GM23338 (cell line): ENCODE measurements around the gene ZNF516. TPM values are rescaled to one million over a fixed set of nuclear protein-coding genes. Genes with fewer than 3 reads are reported as not detected.

Experiments
- ATAC-seq: fragments of 200-7000 bp; cut with Tn5 transposase; 3 replicates; pipeline ENCODE4 v1.9.1; 2020
- DNase-seq: peaks from one replicate; pipeline ENCODE4 v3.0.0-alpha.2; 2015; ENCODE audit warnings: low spot score
- H2AFZ ChIP-seq: fragments of 200-600 bp; sonication (generic); 2 replicates; pipeline ENCODE4 v1.8.0; 2016; ENCODE audit warnings: antibody characterized with exemption, mild to moderate bottlenecking, moderate library complexity
- H3F3A ChIP-seq: fragments of 200-600 bp; sonication (generic); replicated peaks from 2 replicates; pipeline ENCODE4 v1.8.0; 2017; ENCODE audit warnings: antibody characterized with exemption, mixed run types, low read depth
- H3K27ac ChIP-seq: fragments of 200-600 bp; sonication (generic); 2 replicates; pipeline ENCODE4 v1.6.1; 2016; ENCODE audit warnings: low read depth
- H3K27me3 ChIP-seq: fragments of 200-600 bp; sonication (generic); 2 replicates; pipeline ENCODE4 v1.8.0; 2016; ENCODE audit warnings: mild to moderate bottlenecking, mixed run types, moderate library complexity; ENCODE audit not compliant: insufficient read depth
- H3K36me3 ChIP-seq: fragments of 200-600 bp; sonication (generic); 2 replicates; pipeline ENCODE4 v1.8.0; 2016; ENCODE audit warnings: mild to moderate bottlenecking; ENCODE audit not compliant: insufficient read depth
- H3K4me1 ChIP-seq: fragments of 200-600 bp; sonication (generic); 2 replicates; pipeline ENCODE4 v1.8.0; 2016; ENCODE audit warnings: mild to moderate bottlenecking, moderate library complexity; ENCODE audit not compliant: insufficient read depth
- H3K4me2 ChIP-seq: fragments of 200-600 bp; sonication (generic); 2 replicates; pipeline ENCODE4 v1.7.1; 2017; ENCODE audit warnings: mixed run types
- H3K4me3 ChIP-seq: fragments of 200-600 bp; sonication (generic); 2 replicates; pipeline ENCODE4 v1.6.1; 2016; ENCODE audit warnings: mixed run types
- H3K79me2 ChIP-seq: fragments of 200-600 bp; sonication (generic); replicated peaks from 2 replicates; pipeline ENCODE4 v1.8.0; 2017; ENCODE audit warnings: mild to moderate bottlenecking; ENCODE audit not compliant: insufficient read depth
- H3K9me2 ChIP-seq: fragments of 200-600 bp; sonication (generic); 2 replicates; pipeline ENCODE4 v1.8.0; 2017; ENCODE audit not compliant: insufficient read depth
- H4K20me1 ChIP-seq: fragments of 200-600 bp; sonication (generic); replicated peaks from 2 replicates; pipeline ENCODE4 v1.8.0; 2017; ENCODE audit warnings: mild to moderate bottlenecking; ENCODE audit not compliant: insufficient read depth
- H3K27ac Mint-ChIP-seq: 2 replicates; pipeline ENCODE4 v1.8.0; 2020; ENCODE audit warnings: inconsistent platforms, mild to moderate bottlenecking, moderate library complexity, mixed read lengths
- H3K27me3 Mint-ChIP-seq: 3 replicates; pipeline ENCODE4 v1.8.0; 2022; ENCODE audit warnings: low read depth, mild to moderate bottlenecking, moderate library complexity, mixed read lengths, inconsistent platforms; ENCODE audit not compliant: insufficient read depth, poor library complexity
- H3K36me3 Mint-ChIP-seq: 3 replicates; pipeline ENCODE4 v1.8.0; 2021; ENCODE audit warnings: low read depth, mild to moderate bottlenecking, inconsistent platforms, moderate library complexity, mixed read lengths
- H3K4me1 Mint-ChIP-seq: 3 replicates; pipeline ENCODE4 v1.8.0; 2020; ENCODE audit warnings: mild to moderate bottlenecking, inconsistent platforms, mixed read lengths
- H3K4me3 Mint-ChIP-seq: 3 replicates; pipeline ENCODE4 v1.8.0; 2021; ENCODE audit warnings: moderate library complexity, mild to moderate bottlenecking, inconsistent platforms, mixed read lengths
- H3K9me3 Mint-ChIP-seq: 3 replicates; pipeline ENCODE4 v1.8.0; 2020; ENCODE audit warnings: moderate library complexity, mild to moderate bottlenecking, inconsistent platforms, mixed read lengths
- CREB1 ChIP-seq: fragments of 250-450 bp; sonication (Bioruptor Pico); IDR thresholded peaks from 2 replicates; pipeline ENCODE4 v1.5.0; 2020; ENCODE audit warnings: low read depth, mild to moderate bottlenecking, moderate library complexity
- ETS1 ChIP-seq: IDR thresholded peaks from 2 replicates; pipeline ENCODE4 v1.6.1; 2016; ENCODE audit warnings: antibody characterized with exemption
- EZH2 ChIP-seq: fragments of 200-600 bp; sonication (generic); IDR thresholded peaks from one replicate; pipeline ENCODE4 v1.8.0; 2017; ENCODE audit warnings: antibody characterized with exemption, mild to moderate bottlenecking, low read depth; ENCODE audit not compliant: unreplicated experiment
- EZH2phosphoT487 ChIP-seq: fragments of 200-600 bp; sonication (generic); IDR thresholded peaks from one replicate; pipeline ENCODE4 v1.8.1; 2018; ENCODE audit warnings: antibody characterized with exemption; ENCODE audit not compliant: unreplicated experiment
- JUNB ChIP-seq: IDR thresholded peaks from one replicate; pipeline ENCODE4 v1.6.1; 2016; ENCODE audit warnings: antibody characterized with exemption; ENCODE audit not compliant: unreplicated experiment
- NANOG ChIP-seq: IDR thresholded peaks from 2 replicates; pipeline ENCODE4 v1.6.1; 2016; ENCODE audit warnings: antibody characterized with exemption, borderline replicate concordance
- POLR2AphosphoS5 ChIP-seq: IDR thresholded peaks from 2 replicates; pipeline ENCODE4 v1.6.1; 2016; ENCODE audit warnings: antibody characterized with exemption, low read depth
- REST ChIP-seq: IDR thresholded peaks from one replicate; pipeline ENCODE4 v1.6.1; 2018; ENCODE audit warnings: antibody characterized with exemption; ENCODE audit not compliant: unreplicated experiment
- STAT1 ChIP-seq: IDR thresholded peaks from one replicate; pipeline ENCODE4 v1.6.1; 2016; ENCODE audit warnings: antibody characterized with exemption; ENCODE audit not compliant: unreplicated experiment
- ZNF114 ChIP-seq: fragments of 250-450 bp; sonication (Bioruptor Pico); IDR thresholded peaks from 2 replicates; pipeline ENCODE4 v1.5.0; 2020; ENCODE audit warnings: mild to moderate bottlenecking, moderate library complexity
- ZNF331 ChIP-seq: fragments of 250-450 bp; sonication (Bioruptor Pico); IDR thresholded peaks from 2 replicates; pipeline ENCODE4 v1.5.0; 2020; ENCODE audit warnings: low read depth, mild to moderate bottlenecking, moderate library complexity
- ZNF462 ChIP-seq: fragments of 250-450 bp; sonication (Bioruptor Pico); IDR thresholded peaks from 2 replicates; pipeline ENCODE4 v1.5.0; 2020; ENCODE audit warnings: mild to moderate bottlenecking, moderate library complexity
- polyA plus RNA-seq: library from polyadenylated mRNA; unstranded; fragments of >200 nt; fragmentation: Nextera tagmentation; extraction: Ambion mirVana; gene quantifications from 2 replicates; pipeline ENCODE4 v1.2.1, GENCODE V29; 2016
- total RNA-seq: library from RNA; depleted of rRNA; stranded (reverse); fragments of >200 nt; shearing (Covaris generic); gene quantifications from 2 replicates; pipeline ENCODE4 v1.2.3, GENCODE V29; 2014

ZNF516 gene
- total and polyA plus RNA-seq, 2 experiments from 2014 or later, result 11.9 to 24.2 TPM

- Mint-ChIP-seq H3K9me3 (no peaks in the 10 kb centered on the region; the same call in 2 of the 3 replicates), H3K4me1 (peaks cover 55% of the 10 kb centered on the region), H3K27ac (no peak overlapping the region), H3K36me3 (no peaks in the 10 kb centered on the region; the same call in 2 of the 3 replicates), H3K27me3 (peaks cover 48% of the 10 kb centered on the region), H3K4me3 (peak overlapping the region; percentile 91)
- Histone ChIP-seq H3K4me3 (peak overlapping the region; percentile 79), H3K9me2 (no peaks in the 10 kb centered on the region), H3K4me2 (peak overlapping the region; percentile 89), H4K20me1 (peaks cover 10% of the 10 kb centered on the region; the same call in 1 of the 2 replicates), H3K27ac (no peak overlapping the region), H3K36me3 (no peaks in the 10 kb centered on the region), H3F3A (0 out of 2 replicates have a peak, but pooled peaks cover 9% of the 10 kb centered on the region), H3K27me3 (peaks cover 52% of the 10 kb centered on the region), H2AFZ (no peak overlapping the region), H3K4me1 (peaks cover 48% of the 10 kb centered on the region), H3K79me2 (peaks cover 49% of the 10 kb centered on the region)
- DNase-seq (no peak), ATAC-seq (no peak)
- TF ChIP-seq ZNF462 (CRISPR knock-in tag) (no peak), STAT1 (no peak), EZH2 (peak; percentile 31)
Observed at GRCh38 chr18:76490033-76490432, 5.0 kb downstream of the ZNF516 start.

- no peak overlapping the region for H3K27ac ChIP-seq
- no peak for DNase-seq
- ATAC-seq, result no peak
- H3F3A ChIP-seq, result 0 out of 2 replicates have a peak, but pooled peaks cover 9% of the 10 kb centered on the region
- peaks cover 57% of the 10 kb centered on the region for H3K79me2 ChIP-seq
- H3K4me1 ChIP-seq, result peaks cover 51% of the 10 kb centered on the region
- Mint-ChIP-seq H3K4me3 (peak overlapping the region; percentile 14; the same call in 1 of the 3 replicates), H3K36me3 (no peaks in the 10 kb centered on the region; the same call in 2 of the 3 replicates), H3K9me3 (no peaks in the 10 kb centered on the region; the same call in 2 of the 3 replicates), H3K4me1 (peaks cover 65% of the 10 kb centered on the region), H3K27ac (no peak overlapping the region), H3K27me3 (peaks cover 44% of the 10 kb centered on the region)
- H3K4me2 ChIP-seq, result no peak overlapping the region
- H3K27me3 ChIP-seq, result peaks cover 47% of the 10 kb centered on the region
- no peak overlapping the region for H3K4me3 ChIP-seq
- H2AFZ ChIP-seq, result no peak overlapping the region
- H4K20me1 ChIP-seq, result peaks cover 10% of the 10 kb centered on the region; the same call in 1 of the 2 replicates
- H3K9me2 ChIP-seq, result no peaks in the 10 kb centered on the region
- H3K36me3 ChIP-seq, result no peaks in the 10 kb centered on the region
- TF ChIP-seq JUNB (no peak), POLR2AphosphoS5 (no peak), ZNF114 (no peak), CREB1 (CRISPR knock-in tag) (no peak), REST (no peak), ZNF331 (CRISPR knock-in tag) (no peak), NANOG (no peak), ETS1 (no peak), EZH2phosphoT487 (no peak)
Observed at GRCh38 chr18:76489081-76489480, 6.0 kb downstream of the ZNF516 start.
